Neural crest cell (in vitro differentiated cells): ENCODE results near the gene SV2B. TPM values are rescaled to one million over a fixed set of nuclear protein-coding genes. Genes with fewer than 3 reads are reported as not detected.

Experiments used
- DNase-seq: peaks from one replicate; pipeline ENCODE4 v3.0.0; 2021; ENCODE audit warnings: low read depth, mixed read lengths, low spot score
- H3K27ac Mint-ChIP-seq: one replicate; pipeline ENCODE4 v1.8.0; 2021; ENCODE audit warnings: mild to moderate bottlenecking, mixed read lengths; ENCODE audit not compliant: unreplicated experiment
- H3K27me3 Mint-ChIP-seq: 2 replicates; pipeline ENCODE4 v1.8.0; 2021; ENCODE audit warnings: low read depth, mild to moderate bottlenecking, mixed read lengths
- H3K36me3 Mint-ChIP-seq: 2 replicates; pipeline ENCODE4 v1.8.0; 2021; ENCODE audit warnings: low read depth, mild to moderate bottlenecking, mixed read lengths
- H3K4me1 Mint-ChIP-seq: 2 replicates; pipeline ENCODE4 v1.8.0; 2021; ENCODE audit warnings: mixed read lengths
- H3K4me3 Mint-ChIP-seq: one replicate; pipeline ENCODE4 v1.8.0; 2021; ENCODE audit warnings: mild to moderate bottlenecking, mixed read lengths
- H3K9me3 Mint-ChIP-seq: 2 replicates; pipeline ENCODE4 v1.8.0; 2021; ENCODE audit warnings: mixed read lengths
- CTCF ChIP-seq: fragments of 200-600 bp; sonication (generic); conservative IDR thresholded peaks from 2 replicates; pipeline ENCODE4 v1.5.0; 2021; ENCODE audit warnings: antibody characterized with exemption, mild to moderate bottlenecking
- total RNA-seq: library from RNA; stranded (reverse); gene quantifications from 2 replicates; pipeline ENCODE4 v1.2.1, GENCODE V29; 2021

The SV2B gene
- total RNA-seq, 1 donor from 2014 or later: not detected

- no peaks in the 10 kb centered on the region for H3K9me3 Mint-ChIP-seq
Measured at GRCh38 chr15:91284758-91285466, 184.9 kb downstream of the SV2B start.

GRCh38 chr15:91289324-91289723, 189.3 kb downstream of the SV2B start:
- no peak overlapping the region for H3K27ac Mint-ChIP-seq
- no peak for TF ChIP-seq CTCF
- DNase-seq: no peak
- H3K27me3 Mint-ChIP-seq: peaks cover 41% of the 10 kb centered on the region
- H3K9me3 Mint-ChIP-seq: no peaks in the 10 kb centered on the region
- H3K4me1 Mint-ChIP-seq: no peaks in the 10 kb centered on the region
- H3K36me3 Mint-ChIP-seq: no peaks in the 10 kb centered on the region
- no peak overlapping the region for H3K4me3 Mint-ChIP-seq

More at GRCh38 chr15:91284758-91285466, 184.9 kb downstream of the SV2B start:
- no peak overlapping the region for H3K27ac Mint-ChIP-seq
- H3K27me3 Mint-ChIP-seq: peaks cover 23% of the 10 kb centered on the region
- H3K4me3 Mint-ChIP-seq: no peak overlapping the region
- no peaks in the 10 kb centered on the region for H3K36me3 Mint-ChIP-seq
- TF ChIP-seq CTCF: no peak
- DNase-seq: no peak
- no peaks in the 10 kb centered on the region for H3K4me1 Mint-ChIP-seq

GRCh38 chr15:91290553-91290952, 190.5 kb downstream of the SV2B start:
- H3K4me3 Mint-ChIP-seq: no peak overlapping the region
- H3K27me3 Mint-ChIP-seq: peaks cover 42% of the 10 kb centered on the region
- no peaks in the 10 kb centered on the region for H3K36me3 Mint-ChIP-seq
- H3K27ac Mint-ChIP-seq: no peak overlapping the region
- H3K4me1 Mint-ChIP-seq: peaks cover 3% of the 10 kb centered on the region
- H3K9me3 Mint-ChIP-seq: no peaks in the 10 kb centered on the region
- no peak for TF ChIP-seq CTCF
- no peak for DNase-seq

GRCh38 chr15:91291673-91292072, 191.6 kb downstream of the SV2B start:
- Mint-ChIP-seq H3K27ac (no peak overlapping the region), H3K27me3 (peaks cover 45% of the 10 kb centered on the region), H3K9me3 (no peaks in the 10 kb centered on the region), H3K36me3 (no peaks in the 10 kb centered on the region), H3K4me1 (peaks cover 3% of the 10 kb centered on the region), H3K4me3 (no peak overlapping the region)
- no peak for DNase-seq
- TF ChIP-seq CTCF: no peak

GRCh38 chr15:91294344-91294743, 194.3 kb downstream of the SV2B start:
- Mint-ChIP-seq H3K36me3 (no peaks in the 10 kb centered on the region), H3K9me3 (no peaks in the 10 kb centered on the region), H3K27me3 (peaks cover 37% of the 10 kb centered on the region), H3K4me1 (peaks cover 3% of the 10 kb centered on the region), H3K4me3 (no peak overlapping the region), H3K27ac (no peak overlapping the region)
- no peak for TF ChIP-seq CTCF
- DNase-seq: no peak
